Spleen (tissue), 7 donors: Measurements from ENCODE around the gene TIGD4.

Experiments used
- POLR2AphosphoS5 ChIP-seq, 3 donors: sonication (generic); formaldehyde crosslinking; IDR thresholded peaks; one replicate each; pipeline ENCODE4 v1.5.1; 2017; ENCODE audit warnings: antibody characterized with exemption in 3 of 3
- TF ChIP-seq, protein P1 (sequence below), 11 experiments: fragments of 200-600 bp in 7 of 11; fragments of 450-650 bp in 4 of 11; sonication (generic) in 4 of 11; IDR thresholded peaks in 8 of 11; conservative IDR thresholded peaks in 3 of 11; 1 replicate in 7 of 11; 2 replicates in 4 of 11; pipeline versions ENCODE4 v1.4.0 to v1.8.0; 2016 to 2021; ENCODE audit warnings: antibody characterized with exemption in 11 of 11, inconsistent platforms in 4 of 11, mild to moderate bottlenecking in 1 of 11
- donor health status: DM: no; HTN: no; CAD: no; lungs with moderate emphysema.
- donor health status: DM: no; HTN: no; CAD: no.
- donor health status: DM: no; HTN: no; CAD: no.

DNA sequence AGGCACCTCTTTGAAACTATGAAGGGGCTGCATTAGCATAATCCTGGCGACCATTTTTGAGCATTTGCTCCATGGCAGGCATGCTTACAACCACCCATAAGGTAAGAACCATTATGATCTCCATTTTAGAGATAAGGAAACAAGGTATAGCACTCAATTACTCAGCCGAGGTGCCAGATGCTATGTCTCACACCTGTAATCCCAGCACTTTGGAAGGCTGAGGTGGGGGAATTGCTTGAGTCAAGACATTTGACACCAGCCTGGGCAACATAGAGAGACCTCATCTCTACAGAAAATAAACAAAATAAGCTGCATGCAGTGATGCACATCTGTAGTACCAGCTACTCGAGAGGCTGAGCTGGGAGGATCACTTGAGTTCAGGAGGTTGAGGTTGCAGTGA is 43.6 kb downstream of the TIGD4 start:
- TF ChIP-seq, protein P1, sequence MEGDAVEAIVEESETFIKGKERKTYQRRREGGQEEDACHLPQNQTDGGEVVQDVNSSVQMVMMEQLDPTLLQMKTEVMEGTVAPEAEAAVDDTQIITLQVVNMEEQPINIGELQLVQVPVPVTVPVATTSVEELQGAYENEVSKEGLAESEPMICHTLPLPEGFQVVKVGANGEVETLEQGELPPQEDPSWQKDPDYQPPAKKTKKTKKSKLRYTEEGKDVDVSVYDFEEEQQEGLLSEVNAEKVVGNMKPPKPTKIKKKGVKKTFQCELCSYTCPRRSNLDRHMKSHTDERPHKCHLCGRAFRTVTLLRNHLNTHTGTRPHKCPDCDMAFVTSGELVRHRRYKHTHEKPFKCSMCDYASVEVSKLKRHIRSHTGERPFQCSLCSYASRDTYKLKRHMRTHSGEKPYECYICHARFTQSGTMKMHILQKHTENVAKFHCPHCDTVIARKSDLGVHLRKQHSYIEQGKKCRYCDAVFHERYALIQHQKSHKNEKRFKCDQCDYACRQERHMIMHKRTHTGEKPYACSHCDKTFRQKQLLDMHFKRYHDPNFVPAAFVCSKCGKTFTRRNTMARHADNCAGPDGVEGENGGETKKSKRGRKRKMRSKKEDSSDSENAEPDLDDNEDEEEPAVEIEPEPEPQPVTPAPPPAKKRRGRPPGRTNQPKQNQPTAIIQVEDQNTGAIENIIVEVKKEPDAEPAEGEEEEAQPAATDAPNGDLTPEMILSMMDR (IDR thresholded peaks at IDR 0.05 in 8 of 11, conservative IDR thresholded peaks at IDR 0.05 in 3 of 11): no peak
- no peak for TF ChIP-seq POLR2AphosphoS5 (IDR thresholded peaks at IDR 0.05)
